Tibial nerve (tissue), 4 donors: ENCODE measurements around the gene HSF5.

Experiments
- EP300 ChIP-seq, 2 donors: sonication (generic); formaldehyde crosslinking; IDR thresholded peaks; one replicate each; pipeline ENCODE4 v1.6.1; 2017; ENCODE audit warnings: antibody characterized with exemption in 2 of 2, mild to moderate bottlenecking in 1 of 2
- POLR2A ChIP-seq, 2 donors: fragments of 450-650 bp; IDR thresholded peaks; one replicate each; pipeline ENCODE4 v1.6.1; 2017; ENCODE audit warnings: antibody characterized with exemption in 2 of 2, mild to moderate bottlenecking in 2 of 2, moderate library complexity in 2 of 2
- TF ChIP-seq, protein P1 (sequence below), 5 experiments: fragments of 200-600 bp in 3 of 5; fragments of 450-650 bp in 2 of 5; sonication (generic) in 3 of 5; IDR thresholded peaks; one replicate each; pipeline ENCODE4 v1.5.1; 2016 to 2019; ENCODE audit warnings: antibody characterized with exemption in 5 of 5, mild to moderate bottlenecking in 3 of 5, moderate library complexity in 2 of 5

DNA sequence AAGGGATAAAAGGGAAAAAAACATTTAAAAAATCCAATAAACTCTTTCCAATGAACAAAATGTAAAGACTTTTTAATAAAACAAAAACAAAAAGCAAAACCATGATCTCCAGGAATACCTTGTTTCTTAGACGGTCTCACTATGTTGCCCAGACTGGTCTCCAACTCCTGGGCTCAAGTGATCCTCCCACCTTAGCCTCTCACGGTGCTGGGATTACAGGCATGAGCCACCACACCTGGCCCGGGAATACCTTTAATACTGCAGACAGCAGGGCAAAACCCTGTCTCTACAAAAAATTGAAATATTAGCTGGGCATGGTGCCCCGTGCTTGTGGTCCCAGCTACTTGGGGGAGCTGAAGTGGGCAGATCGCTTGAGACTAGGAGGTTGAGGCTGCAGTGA is 78.8 kb downstream of the HSF5 start:
- TF ChIP-seq, protein P1, sequence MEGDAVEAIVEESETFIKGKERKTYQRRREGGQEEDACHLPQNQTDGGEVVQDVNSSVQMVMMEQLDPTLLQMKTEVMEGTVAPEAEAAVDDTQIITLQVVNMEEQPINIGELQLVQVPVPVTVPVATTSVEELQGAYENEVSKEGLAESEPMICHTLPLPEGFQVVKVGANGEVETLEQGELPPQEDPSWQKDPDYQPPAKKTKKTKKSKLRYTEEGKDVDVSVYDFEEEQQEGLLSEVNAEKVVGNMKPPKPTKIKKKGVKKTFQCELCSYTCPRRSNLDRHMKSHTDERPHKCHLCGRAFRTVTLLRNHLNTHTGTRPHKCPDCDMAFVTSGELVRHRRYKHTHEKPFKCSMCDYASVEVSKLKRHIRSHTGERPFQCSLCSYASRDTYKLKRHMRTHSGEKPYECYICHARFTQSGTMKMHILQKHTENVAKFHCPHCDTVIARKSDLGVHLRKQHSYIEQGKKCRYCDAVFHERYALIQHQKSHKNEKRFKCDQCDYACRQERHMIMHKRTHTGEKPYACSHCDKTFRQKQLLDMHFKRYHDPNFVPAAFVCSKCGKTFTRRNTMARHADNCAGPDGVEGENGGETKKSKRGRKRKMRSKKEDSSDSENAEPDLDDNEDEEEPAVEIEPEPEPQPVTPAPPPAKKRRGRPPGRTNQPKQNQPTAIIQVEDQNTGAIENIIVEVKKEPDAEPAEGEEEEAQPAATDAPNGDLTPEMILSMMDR (IDR thresholded peaks at IDR 0.05), result no peak
- TF ChIP-seq EP300 (IDR thresholded peaks at IDR 0.05), result no peak
- no peak for TF ChIP-seq POLR2A (IDR thresholded peaks at IDR 0.05)
